GM12865 (cell line): ENCODE measurements around the gene SHANK1.

Experiments used
- DNase-seq: peaks from one replicate; pipeline ENCODE4 v3.0.0; 2010; ENCODE audit warnings: low read depth
- H3K4me3 ChIP-seq: 2 replicates; pipeline ENCODE4 v1.5.1; 2011; ENCODE audit warnings: mild to moderate bottlenecking, low read depth, low read length, control low read depth
- TF ChIP-seq, protein P1 (sequence below): IDR thresholded peaks from 2 replicates; pipeline ENCODE4 v1.5.1; 2011; ENCODE audit warnings: low read length, control low read depth, low read depth, inconsistent platforms; ENCODE audit not compliant: insufficient read depth; ENCODE audit errors: missing control alignments

Gene SHANK1

DNA sequence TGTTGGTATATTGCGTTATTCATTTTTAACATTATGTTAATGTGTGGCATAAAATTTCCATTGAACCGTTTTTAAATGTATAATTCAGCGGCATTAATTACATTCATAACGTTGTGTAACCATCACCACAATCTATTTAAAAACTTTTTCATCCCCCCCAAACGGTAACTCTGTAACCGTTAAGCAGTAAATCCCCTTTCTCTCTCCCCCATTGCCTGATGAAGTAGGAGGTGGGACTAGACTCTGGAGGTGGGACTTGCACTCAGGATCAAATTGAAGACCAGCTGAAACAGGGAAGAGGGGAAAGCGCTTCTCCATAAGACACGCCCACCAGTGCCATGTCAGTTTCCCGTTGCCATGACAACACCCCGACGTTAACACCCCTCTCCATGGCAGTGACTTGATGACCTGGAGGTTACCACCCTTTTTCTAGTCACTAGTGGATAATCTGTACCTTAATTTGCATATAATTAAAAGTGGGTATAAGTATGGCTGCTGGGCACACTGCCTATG lies 20.4 kb upstream of the SHANK1 start:
- no peak for DNase-seq
- no peak overlapping the region for H3K4me3 ChIP-seq
- TF ChIP-seq, protein P1, sequence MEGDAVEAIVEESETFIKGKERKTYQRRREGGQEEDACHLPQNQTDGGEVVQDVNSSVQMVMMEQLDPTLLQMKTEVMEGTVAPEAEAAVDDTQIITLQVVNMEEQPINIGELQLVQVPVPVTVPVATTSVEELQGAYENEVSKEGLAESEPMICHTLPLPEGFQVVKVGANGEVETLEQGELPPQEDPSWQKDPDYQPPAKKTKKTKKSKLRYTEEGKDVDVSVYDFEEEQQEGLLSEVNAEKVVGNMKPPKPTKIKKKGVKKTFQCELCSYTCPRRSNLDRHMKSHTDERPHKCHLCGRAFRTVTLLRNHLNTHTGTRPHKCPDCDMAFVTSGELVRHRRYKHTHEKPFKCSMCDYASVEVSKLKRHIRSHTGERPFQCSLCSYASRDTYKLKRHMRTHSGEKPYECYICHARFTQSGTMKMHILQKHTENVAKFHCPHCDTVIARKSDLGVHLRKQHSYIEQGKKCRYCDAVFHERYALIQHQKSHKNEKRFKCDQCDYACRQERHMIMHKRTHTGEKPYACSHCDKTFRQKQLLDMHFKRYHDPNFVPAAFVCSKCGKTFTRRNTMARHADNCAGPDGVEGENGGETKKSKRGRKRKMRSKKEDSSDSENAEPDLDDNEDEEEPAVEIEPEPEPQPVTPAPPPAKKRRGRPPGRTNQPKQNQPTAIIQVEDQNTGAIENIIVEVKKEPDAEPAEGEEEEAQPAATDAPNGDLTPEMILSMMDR = no peak

DNA sequence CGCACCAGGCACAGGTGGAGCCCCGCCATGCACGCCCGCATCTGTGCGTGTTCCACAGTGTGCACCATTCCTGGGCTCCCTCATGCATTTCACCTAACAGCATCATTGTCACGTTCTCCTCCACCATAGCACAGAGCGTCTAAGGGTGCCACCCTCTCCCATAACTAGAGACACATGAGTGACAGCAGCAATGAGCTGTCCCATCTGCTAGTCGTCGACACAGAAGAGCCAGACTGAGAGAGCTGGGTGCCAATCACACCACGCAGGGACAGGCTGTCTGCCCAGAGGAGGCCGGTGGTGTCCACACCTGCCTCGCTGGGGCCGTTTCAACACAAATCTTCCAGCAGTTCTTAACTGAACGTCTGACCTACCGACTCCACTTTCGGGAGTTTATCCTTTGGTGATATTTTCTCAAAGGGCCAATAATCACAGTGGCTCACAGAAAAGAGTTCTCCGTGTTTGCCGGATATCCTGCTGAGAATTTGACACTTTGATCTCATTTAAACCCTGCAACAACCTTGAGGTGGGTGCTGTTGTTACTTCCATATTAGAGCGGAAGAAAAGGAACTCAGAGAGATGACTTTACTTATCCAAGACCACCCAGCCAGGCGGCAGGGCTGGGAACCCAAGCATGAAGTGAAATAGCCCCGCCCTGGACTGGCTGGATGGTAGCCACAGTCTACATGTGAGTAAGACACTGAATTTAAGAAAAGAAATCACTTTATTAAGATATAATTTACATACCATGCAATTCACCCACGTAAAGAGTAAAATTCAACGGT lies 19.7 kb upstream of the SHANK1 start:
- TF ChIP-seq, protein P1 = no peak
- DNase-seq = no peak
- H3K4me3 ChIP-seq = no peak overlapping the region

DNA sequence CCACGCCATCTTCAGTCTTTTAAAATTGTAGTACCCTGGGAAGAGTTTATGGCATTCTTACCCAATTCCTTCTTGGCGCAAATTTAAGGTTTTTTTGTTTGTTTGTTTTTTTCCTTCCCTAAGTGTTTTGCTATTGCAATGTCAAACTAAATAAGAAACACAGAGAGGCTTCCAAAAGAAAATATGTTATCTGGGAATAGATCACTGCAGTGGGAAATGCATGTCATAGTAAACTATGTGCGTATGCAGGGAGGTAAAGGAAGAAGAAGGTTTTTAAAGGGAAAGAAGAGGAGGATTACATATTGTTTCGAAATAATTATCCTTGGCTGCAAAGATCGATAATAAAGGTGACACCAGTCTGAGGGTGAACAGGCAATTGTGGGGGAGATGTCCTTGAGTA lies 16.7 kb upstream of the SHANK1 start:
- no peak for DNase-seq
- TF ChIP-seq, protein P1 = no peak
- no peak overlapping the region for H3K4me3 ChIP-seq

DNA sequence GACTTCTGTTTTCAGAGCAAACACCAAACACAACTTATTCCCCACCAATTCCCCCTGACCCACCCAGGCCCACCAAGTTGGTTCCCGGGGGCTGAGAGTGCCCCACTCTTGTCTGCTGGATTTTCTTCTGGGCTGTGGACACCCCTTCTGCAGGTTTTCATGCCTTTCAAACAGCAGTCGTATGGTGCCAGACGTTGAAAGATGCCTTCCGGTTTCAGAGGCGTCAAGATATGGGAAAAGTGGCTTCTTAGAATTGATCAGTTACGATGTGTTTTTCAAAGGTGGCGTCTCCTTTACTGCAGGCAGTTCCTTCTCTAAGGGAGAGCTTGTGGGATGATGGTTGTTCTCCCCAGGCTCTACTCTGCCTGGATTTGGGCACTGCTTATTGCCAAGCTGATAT lies 16.3 kb upstream of the SHANK1 start:
- no peak for DNase-seq
- TF ChIP-seq, protein P1 = no peak
- H3K4me3 ChIP-seq = no peak overlapping the region

DNA sequence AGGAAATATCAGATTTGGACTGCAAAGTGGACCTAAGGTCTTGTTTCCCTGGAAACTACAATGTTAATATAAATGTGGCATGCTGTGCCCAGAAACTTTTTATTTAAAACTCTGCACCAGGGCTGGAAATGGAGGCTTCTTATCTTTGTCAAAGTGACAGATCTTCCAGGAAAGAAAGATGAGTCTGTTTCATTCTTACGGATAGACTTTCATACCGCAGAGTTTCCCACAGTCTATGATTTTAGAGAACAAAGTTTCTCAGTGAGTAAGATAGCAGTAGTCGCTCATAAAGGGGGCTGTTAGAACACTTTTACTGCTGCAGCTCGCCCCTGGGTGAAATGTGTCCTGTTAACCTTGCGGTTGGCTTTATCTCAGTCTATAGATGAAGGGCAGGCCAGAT lies 10.3 kb upstream of the SHANK1 start:
- TF ChIP-seq, protein P1 = no peak
- no peak for DNase-seq
- H3K4me3 ChIP-seq = no peak overlapping the region

DNA sequence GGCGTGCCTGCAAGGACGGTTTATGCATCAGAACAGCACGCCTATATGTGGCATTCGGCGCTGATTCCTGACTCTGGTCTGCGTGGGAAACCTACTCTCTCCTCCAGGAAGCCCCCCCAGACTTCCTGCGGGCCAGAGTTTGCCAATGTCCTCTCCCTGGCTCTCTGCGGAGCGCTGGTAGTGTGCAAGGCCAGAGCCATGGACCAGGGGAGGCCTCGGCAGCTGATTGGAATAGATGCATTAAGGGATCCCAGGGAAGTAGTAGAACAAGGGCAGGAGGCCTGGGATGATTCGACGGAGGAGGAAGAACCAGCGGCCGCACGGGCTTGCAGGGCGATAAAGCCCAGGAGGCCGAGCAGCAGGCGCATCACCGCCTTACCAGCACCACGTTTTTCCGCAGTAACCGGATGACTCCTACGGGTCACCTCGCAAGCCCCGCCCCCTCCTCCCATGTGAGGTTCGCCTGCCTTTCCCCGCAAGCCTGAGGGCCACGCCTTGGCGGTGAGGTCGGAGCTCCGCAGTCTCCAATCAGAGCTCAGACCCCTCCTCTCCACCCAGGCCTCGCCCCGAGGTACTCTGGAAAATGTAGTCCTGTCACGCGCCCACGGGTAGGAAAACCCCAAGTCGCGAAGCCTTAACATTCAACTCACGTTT lies 8.6 kb upstream of the SHANK1 start:
- no peak overlapping the region for H3K4me3 ChIP-seq
- DNase-seq = no peak
- TF ChIP-seq, protein P1 = no peak

DNA sequence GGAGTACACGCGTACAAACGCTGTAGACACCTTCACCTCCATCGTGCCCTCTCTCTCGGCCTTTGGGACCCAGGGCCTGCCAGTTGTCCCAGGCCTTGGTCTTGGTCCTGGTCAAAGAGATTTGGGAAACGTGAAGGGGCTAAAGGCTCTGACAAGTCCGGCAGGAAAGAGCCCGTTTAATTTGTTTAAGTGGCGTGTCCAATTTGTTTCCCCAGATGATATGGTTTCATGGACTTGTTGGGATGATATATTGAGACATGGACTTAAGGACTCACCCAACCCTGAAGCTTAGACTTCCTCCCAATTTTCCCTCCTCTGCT lies 6.3 kb upstream of the SHANK1 start:
- no peak overlapping the region for H3K4me3 ChIP-seq
- no peak for DNase-seq
- TF ChIP-seq, protein P1 = no peak
